GM19351 (cell line): ENCODE data around the gene CDH13.

Experiments used
- ATAC-seq: cut with Tn5 transposase; IDR thresholded peaks from one replicate; pipeline ENCODE4 v1.9.1; 2021; ENCODE audit warnings: mild to moderate bottlenecking, moderate library complexity; ENCODE audit not compliant: unreplicated experiment

Gene CDH13

GRCh38 chr16:83205896-83206295 lies 579.1 kb downstream of the CDH13 start:
- ATAC-seq, result no peak

GRCh38 chr16:83206426-83206825 lies 579.7 kb downstream of the CDH13 start:
- no peak for ATAC-seq

GRCh38 chr16:83211711-83212110 lies 584.9 kb downstream of the CDH13 start:
- ATAC-seq, result no peak

GRCh38 chr16:83212301-83212841 lies 585.6 kb downstream of the CDH13 start:
- no peak for ATAC-seq

- no peak for ATAC-seq
These were observed 587.9 kb downstream of the CDH13 start for GRCh38 chr16:83214671-83215070.

- ATAC-seq, result peak; percentile 45
These were observed 588.7 kb downstream of the CDH13 start for GRCh38 chr16:83215406-83216001.

GRCh38 chr16:83219285-83219684 lies 592.5 kb downstream of the CDH13 start:
- ATAC-seq, result no peak

- ATAC-seq, result no peak
These were observed 593.3 kb downstream of the CDH13 start for GRCh38 chr16:83220066-83220465.

- no peak for ATAC-seq
These were observed 597.9 kb downstream of the CDH13 start for GRCh38 chr16:83224642-83225041.

GRCh38 chr16:83227336-83227735 lies 600.6 kb downstream of the CDH13 start:
- ATAC-seq, result no peak

GRCh38 chr16:83231729-83232128 lies 605.0 kb downstream of the CDH13 start:
- no peak for ATAC-seq

GRCh38 chr16:83233153-83233552 lies 606.4 kb downstream of the CDH13 start:
- ATAC-seq, result no peak

GRCh38 chr16:83238949-83239691 lies 612.4 kb downstream of the CDH13 start:
- no peak for ATAC-seq

GRCh38 chr16:83244057-83244456 lies 617.3 kb downstream of the CDH13 start:
- no peak for ATAC-seq

GRCh38 chr16:83245061-83245460 lies 618.3 kb downstream of the CDH13 start:
- ATAC-seq, result no peak

- no peak for ATAC-seq
These were observed 621.1 kb downstream of the CDH13 start for GRCh38 chr16:83247767-83248372.

- ATAC-seq, result no peak
These were observed 622.1 kb downstream of the CDH13 start for GRCh38 chr16:83248735-83249463.

GRCh38 chr16:83253521-83253920 lies 626.8 kb downstream of the CDH13 start:
- ATAC-seq, result no peak

GRCh38 chr16:83258366-83258928 lies 631.7 kb downstream of the CDH13 start:
- ATAC-seq, result no peak

GRCh38 chr16:83266848-83267553 lies 640.2 kb downstream of the CDH13 start:
- no peak for ATAC-seq
